ENCODE measurements around the gene PCSK6.

Gene PCSK6

GRCh38 chr15:101501703-101502373 lies 12.3 kb upstream of the PCSK6 start:
- no peak overlapping the region for H3K4me3 ChIP-seq (ENCODE audit: low read depth, low read length)
- DNase-seq (ENCODE audit: low read depth), result no peak

- no peak for DNase-seq (ENCODE audit: low read depth)
- no peak overlapping the region for H3K4me3 ChIP-seq (ENCODE audit: low read depth, low read length)
Measured at GRCh38 chr15:101500865-101501551, 11.5 kb upstream of the PCSK6 start.

- DNase-seq (ENCODE audit: low read depth), result peak; percentile 11
- no peak overlapping the region for H3K4me3 ChIP-seq (ENCODE audit: low read depth, low read length)
Measured at GRCh38 chr15:101499863-101500713, 10.6 kb upstream of the PCSK6 start.

- DNase-seq (ENCODE audit: low read depth), result no peak
Measured at GRCh38 chr15:101498717-101499480, 9.4 kb upstream of the PCSK6 start.

GRCh38 chr15:101498076-101498716 lies 8.7 kb upstream of the PCSK6 start:
- H3K4me3 ChIP-seq (ENCODE audit: low read depth, low read length), result no peak overlapping the region
- no peak for DNase-seq (ENCODE audit: low read depth)

More at GRCh38 chr15:101498717-101499480, 9.4 kb upstream of the PCSK6 start:
- H3K4me3 ChIP-seq (ENCODE audit: low read depth, low read length), result no peak overlapping the region

- H3K4me3 ChIP-seq (ENCODE audit: low read depth, low read length), result no peak overlapping the region
- DNase-seq (ENCODE audit: low read depth), result no peak
Measured at GRCh38 chr15:101497484-101498034, 8.1 kb upstream of the PCSK6 start.

- DNase-seq (ENCODE audit: low read depth), result no peak
- no peak overlapping the region for H3K4me3 ChIP-seq (ENCODE audit: low read depth, low read length)
Measured at GRCh38 chr15:101497017-101497416, 7.5 kb upstream of the PCSK6 start.

GRCh38 chr15:101496198-101496986 lies 6.9 kb upstream of the PCSK6 start:
- DNase-seq (ENCODE audit: low read depth), result no peak
- H3K4me3 ChIP-seq (ENCODE audit: low read depth, low read length), result no peak overlapping the region

GRCh38 chr15:101495334-101496197 lies 6.1 kb upstream of the PCSK6 start:
- DNase-seq (ENCODE audit: low read depth), result no peak
- no peak overlapping the region for H3K4me3 ChIP-seq (ENCODE audit: low read depth, low read length)

GRCh38 chr15:101494251-101494796 lies 4.8 kb upstream of the PCSK6 start:
- no peak overlapping the region for H3K4me3 ChIP-seq (ENCODE audit: low read depth, low read length)
- no peak for DNase-seq (ENCODE audit: low read depth)

GRCh38 chr15:101492766-101493692 lies 3.5 kb upstream of the PCSK6 start:
- DNase-seq (ENCODE audit: low read depth), result no peak
- no peak overlapping the region for H3K4me3 ChIP-seq (ENCODE audit: low read depth, low read length)

- DNase-seq (ENCODE audit: low read depth), result no peak
- no peak overlapping the region for H3K4me3 ChIP-seq (ENCODE audit: low read depth, low read length)
Measured at GRCh38 chr15:101491734-101492640, 2.5 kb upstream of the PCSK6 start.

GRCh38 chr15:101490922-101491733 lies 1.6 kb upstream of the PCSK6 start:
- H3K4me3 ChIP-seq (ENCODE audit: low read depth, low read length), result no peak overlapping the region
- no peak for DNase-seq (ENCODE audit: low read depth)

- H3K4me3 ChIP-seq (ENCODE audit: low read depth, low read length), result no peak overlapping the region
- DNase-seq (ENCODE audit: low read depth), result no peak
Measured at GRCh38 chr15:101490408-101490891, 943 bp upstream of the PCSK6 start.
